GM23338 (cell line): ENCODE data around the gene CISH. TPM values are rescaled to one million over a fixed set of nuclear protein-coding genes. Genes with fewer than 3 reads are reported as not detected.

ENCODE experiments used
- ATAC-seq: fragments of 200-7000 bp; cut with Tn5 transposase; 3 replicates; pipeline ENCODE4 v1.9.1; 2020
- DNase-seq: peaks from one replicate; pipeline ENCODE4 v3.0.0-alpha.2; 2015; ENCODE audit warnings: low spot score
- H2AFZ ChIP-seq: fragments of 200-600 bp; sonication (generic); 2 replicates; pipeline ENCODE4 v1.8.0; 2016; ENCODE audit warnings: antibody characterized with exemption, mild to moderate bottlenecking, moderate library complexity
- H3F3A ChIP-seq: fragments of 200-600 bp; sonication (generic); replicated peaks from 2 replicates; pipeline ENCODE4 v1.8.0; 2017; ENCODE audit warnings: antibody characterized with exemption, mixed run types, low read depth
- H3K27ac ChIP-seq: fragments of 200-600 bp; sonication (generic); 2 replicates; pipeline ENCODE4 v1.6.1; 2016; ENCODE audit warnings: low read depth
- H3K27me3 ChIP-seq: fragments of 200-600 bp; sonication (generic); 2 replicates; pipeline ENCODE4 v1.8.0; 2016; ENCODE audit warnings: mild to moderate bottlenecking, mixed run types, moderate library complexity; ENCODE audit not compliant: insufficient read depth
- H3K36me3 ChIP-seq: fragments of 200-600 bp; sonication (generic); 2 replicates; pipeline ENCODE4 v1.8.0; 2016; ENCODE audit warnings: mild to moderate bottlenecking; ENCODE audit not compliant: insufficient read depth
- H3K4me1 ChIP-seq: fragments of 200-600 bp; sonication (generic); 2 replicates; pipeline ENCODE4 v1.8.0; 2016; ENCODE audit warnings: mild to moderate bottlenecking, moderate library complexity; ENCODE audit not compliant: insufficient read depth
- H3K4me2 ChIP-seq: fragments of 200-600 bp; sonication (generic); 2 replicates; pipeline ENCODE4 v1.7.1; 2017; ENCODE audit warnings: mixed run types
- H3K4me3 ChIP-seq: fragments of 200-600 bp; sonication (generic); 2 replicates; pipeline ENCODE4 v1.6.1; 2016; ENCODE audit warnings: mixed run types
- H3K79me2 ChIP-seq: fragments of 200-600 bp; sonication (generic); replicated peaks from 2 replicates; pipeline ENCODE4 v1.8.0; 2017; ENCODE audit warnings: mild to moderate bottlenecking; ENCODE audit not compliant: insufficient read depth
- H3K9me2 ChIP-seq: fragments of 200-600 bp; sonication (generic); 2 replicates; pipeline ENCODE4 v1.8.0; 2017; ENCODE audit not compliant: insufficient read depth
- H4K20me1 ChIP-seq: fragments of 200-600 bp; sonication (generic); replicated peaks from 2 replicates; pipeline ENCODE4 v1.8.0; 2017; ENCODE audit warnings: mild to moderate bottlenecking; ENCODE audit not compliant: insufficient read depth
- H3K27ac Mint-ChIP-seq: 2 replicates; pipeline ENCODE4 v1.8.0; 2020; ENCODE audit warnings: inconsistent platforms, mild to moderate bottlenecking, moderate library complexity, mixed read lengths
- H3K27me3 Mint-ChIP-seq: 3 replicates; pipeline ENCODE4 v1.8.0; 2022; ENCODE audit warnings: low read depth, mild to moderate bottlenecking, moderate library complexity, mixed read lengths, inconsistent platforms; ENCODE audit not compliant: insufficient read depth, poor library complexity
- H3K36me3 Mint-ChIP-seq: 3 replicates; pipeline ENCODE4 v1.8.0; 2021; ENCODE audit warnings: low read depth, mild to moderate bottlenecking, inconsistent platforms, moderate library complexity, mixed read lengths
- H3K4me1 Mint-ChIP-seq: 3 replicates; pipeline ENCODE4 v1.8.0; 2020; ENCODE audit warnings: mild to moderate bottlenecking, inconsistent platforms, mixed read lengths
- H3K4me3 Mint-ChIP-seq: 3 replicates; pipeline ENCODE4 v1.8.0; 2021; ENCODE audit warnings: moderate library complexity, mild to moderate bottlenecking, inconsistent platforms, mixed read lengths
- H3K9me3 Mint-ChIP-seq: 3 replicates; pipeline ENCODE4 v1.8.0; 2020; ENCODE audit warnings: moderate library complexity, mild to moderate bottlenecking, inconsistent platforms, mixed read lengths
- CREB1 ChIP-seq: fragments of 250-450 bp; sonication (Bioruptor Pico); IDR thresholded peaks from 2 replicates; pipeline ENCODE4 v1.5.0; 2020; ENCODE audit warnings: low read depth, mild to moderate bottlenecking, moderate library complexity
- CTCF ChIP-seq, 2 experiments: fragments of 200-600 bp in 1 of 2; sonication (generic) in 1 of 2; conservative IDR thresholded peaks; 2 replicates each; pipeline versions ENCODE4 v1.5.1 to v1.6.1; 2016 to 2017; ENCODE audit warnings: antibody characterized with exemption in 2 of 2, low read depth in 2 of 2, mild to moderate bottlenecking in 2 of 2, moderate library complexity in 1 of 2
- ETS1 ChIP-seq: IDR thresholded peaks from 2 replicates; pipeline ENCODE4 v1.6.1; 2016; ENCODE audit warnings: antibody characterized with exemption
- EZH2 ChIP-seq: fragments of 200-600 bp; sonication (generic); IDR thresholded peaks from one replicate; pipeline ENCODE4 v1.8.0; 2017; ENCODE audit warnings: antibody characterized with exemption, mild to moderate bottlenecking, low read depth; ENCODE audit not compliant: unreplicated experiment
- EZH2phosphoT487 ChIP-seq: fragments of 200-600 bp; sonication (generic); IDR thresholded peaks from one replicate; pipeline ENCODE4 v1.8.1; 2018; ENCODE audit warnings: antibody characterized with exemption; ENCODE audit not compliant: unreplicated experiment
- JUNB ChIP-seq: IDR thresholded peaks from one replicate; pipeline ENCODE4 v1.6.1; 2016; ENCODE audit warnings: antibody characterized with exemption; ENCODE audit not compliant: unreplicated experiment
- NANOG ChIP-seq: IDR thresholded peaks from 2 replicates; pipeline ENCODE4 v1.6.1; 2016; ENCODE audit warnings: antibody characterized with exemption, borderline replicate concordance
- POLR2AphosphoS5 ChIP-seq: IDR thresholded peaks from 2 replicates; pipeline ENCODE4 v1.6.1; 2016; ENCODE audit warnings: antibody characterized with exemption, low read depth
- REST ChIP-seq: IDR thresholded peaks from one replicate; pipeline ENCODE4 v1.6.1; 2018; ENCODE audit warnings: antibody characterized with exemption; ENCODE audit not compliant: unreplicated experiment
- STAT1 ChIP-seq: IDR thresholded peaks from one replicate; pipeline ENCODE4 v1.6.1; 2016; ENCODE audit warnings: antibody characterized with exemption; ENCODE audit not compliant: unreplicated experiment
- ZNF331 ChIP-seq: fragments of 250-450 bp; sonication (Bioruptor Pico); IDR thresholded peaks from 2 replicates; pipeline ENCODE4 v1.5.0; 2020; ENCODE audit warnings: low read depth, mild to moderate bottlenecking, moderate library complexity
- ZNF462 ChIP-seq: fragments of 250-450 bp; sonication (Bioruptor Pico); IDR thresholded peaks from 2 replicates; pipeline ENCODE4 v1.5.0; 2020; ENCODE audit warnings: mild to moderate bottlenecking, moderate library complexity
- polyA plus RNA-seq: library from polyadenylated mRNA; unstranded; fragments of >200 nt; fragmentation: Nextera tagmentation; extraction: Ambion mirVana; gene quantifications from 2 replicates; pipeline ENCODE4 v1.2.1, GENCODE V29; 2016
- total RNA-seq: library from RNA; depleted of rRNA; stranded (reverse); fragments of >200 nt; shearing (Covaris generic); gene quantifications from 2 replicates; pipeline ENCODE4 v1.2.3, GENCODE V29; 2014

The CISH gene
- total and polyA plus RNA-seq, 2 experiments from 2014 or later, result 2.1 to 3.6 TPM

GRCh38 chr3:50653937-50654595 lies 42.5 kb upstream of the CISH start:
- no peak overlapping the region for H3K4me3 Mint-ChIP-seq
- no peak overlapping the region for H3K27ac Mint-ChIP-seq
- Histone ChIP-seq H3K9me2 (no peaks in the 10 kb centered on the region; the same call in 1 of the 2 replicates), H3K4me2 (no peak overlapping the region), H3F3A (0 out of 2 replicates have a peak, but pooled peaks cover 5% of the 10 kb centered on the region), H3K4me1 (peaks cover 13% of the 10 kb centered on the region), H3K27ac (no peak overlapping the region), H4K20me1 (no peaks in the 10 kb centered on the region), H3K79me2 (no peaks in the 10 kb centered on the region), H3K36me3 (no peaks in the 10 kb centered on the region), H3K4me3 (no peak overlapping the region), H3K27me3 (no peaks in the 10 kb centered on the region), H2AFZ (no peak overlapping the region)
- TF ChIP-seq EZH2 (no peak), ETS1 (no peak), POLR2AphosphoS5 (no peak), NANOG (no peak), JUNB (no peak), REST (no peak), STAT1 (no peak), CTCF (conservative IDR thresholded peaks at IDR 0.05; ENCODE audit: low read depth in 2 of 2) (no peak), EZH2phosphoT487 (no peak), CREB1 (CRISPR knock-in tag) (no peak), ZNF462 (no peak), ZNF331 (CRISPR knock-in tag) (no peak)
- no peak for DNase-seq
- no peaks in the 10 kb centered on the region; the same call in 2 of the 3 replicates for H3K36me3 Mint-ChIP-seq
- peaks cover 24% of the 10 kb centered on the region for H3K4me1 Mint-ChIP-seq
- no peak for ATAC-seq
- H3K27me3 Mint-ChIP-seq, result peaks cover 10% of the 10 kb centered on the region
- no peaks in the 10 kb centered on the region for H3K9me3 Mint-ChIP-seq
